GM13976 (cell line): Measurements from ENCODE around the gene JARID2.

ENCODE experiments used
- DNase-seq: peaks from one replicate; pipeline ENCODE4 v3.0.0; 2012; ENCODE audit warnings: low spot score
- CTCF ChIP-seq: IDR thresholded peaks from 2 replicates; pipeline ENCODE4 v1.5.1; 2012; ENCODE audit warnings: borderline replicate concordance, mild to moderate bottlenecking; ENCODE audit not compliant: insufficient read depth; ENCODE audit errors: extremely low read depth, missing control alignments, control extremely low read depth
- in situ Hi-C: fragments of 300-500 bp; cut with MboI; formaldehyde crosslinking; loops from one replicate; pipeline ENCODE4 v1.12.0; 2022; ENCODE audit warnings: low sequenced_read_pairs, mixed read lengths, inconsistent platforms; ENCODE audit not compliant: unreplicated experiment

JARID2 gene

GRCh38 chr6:15504040-15504495 is 258.2 kb downstream of the JARID2 start:
- no peak for DNase-seq
- TF ChIP-seq CTCF: no peak
- in situ Hi-C loops: loop anchor here (25.0 kb wide), 1 partner anchor 683 kb away; no protein-coding TSS in a partner anchor

- in situ Hi-C loops: loop anchor here (25.0 kb wide), 1 partner anchor 683 kb away; no protein-coding TSS in a partner anchor
- no peak for TF ChIP-seq CTCF
- DNase-seq: no peak
Observed at GRCh38 chr6:15504581-15505350, 258.9 kb downstream of the JARID2 start.

DNA sequence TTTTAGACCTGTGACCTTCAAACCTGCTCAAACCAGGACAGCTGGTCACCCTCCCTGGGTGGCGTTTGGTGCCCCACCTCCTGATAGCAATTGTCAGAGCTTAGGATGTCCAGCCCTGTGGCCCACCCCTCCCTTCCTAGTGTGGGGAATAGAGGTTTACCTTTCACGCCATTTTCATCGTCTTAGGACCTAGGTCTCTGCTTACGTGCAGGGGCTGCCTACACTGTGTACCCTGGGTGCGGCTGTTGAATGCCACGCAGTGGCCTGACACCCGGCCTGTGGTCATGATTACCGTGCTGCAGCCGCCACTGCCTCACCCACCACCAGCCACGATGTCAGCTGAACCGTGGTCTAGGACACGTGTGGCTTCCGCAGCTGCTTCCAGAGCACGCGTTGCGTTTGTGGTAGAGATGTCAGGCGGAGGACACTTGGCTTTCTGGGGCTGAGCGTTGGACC is 259.6 kb downstream of the JARID2 start:
- TF ChIP-seq CTCF: no peak
- no peak for DNase-seq
- in situ Hi-C loops: loop anchor here (25.0 kb wide), 1 partner anchor 682 kb away; no protein-coding TSS in a partner anchor

- no peak for TF ChIP-seq CTCF
- no peak for DNase-seq
- in situ Hi-C loops: loop anchor here (25.0 kb wide), 1 partner anchor 681 kb away; no protein-coding TSS in a partner anchor
Observed at GRCh38 chr6:15506066-15506465, 260.2 kb downstream of the JARID2 start.

DNA sequence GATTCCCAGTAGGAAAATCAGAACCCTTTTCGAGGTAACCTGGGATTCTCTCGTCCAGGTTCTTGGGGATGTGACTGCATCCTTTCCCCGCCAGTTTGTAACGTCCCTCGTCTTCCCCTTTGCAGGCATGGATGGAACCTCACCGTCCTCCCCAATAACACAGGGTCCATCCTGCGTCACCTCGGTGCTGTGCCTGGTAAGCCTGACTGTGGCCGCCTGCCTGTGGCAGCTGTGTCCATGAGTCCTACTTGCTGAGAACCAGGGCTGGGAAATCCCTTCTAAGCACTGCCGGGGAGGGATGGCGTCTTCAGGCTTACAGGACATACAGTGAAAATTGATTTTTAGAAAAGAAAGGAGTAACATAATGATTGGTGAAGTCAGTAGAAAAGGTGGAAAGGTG is 261.4 kb downstream of the JARID2 start:
- no peak for TF ChIP-seq CTCF
- in situ Hi-C loops: loop anchor here (25.0 kb wide), 1 partner anchor 680 kb away; no protein-coding TSS in a partner anchor
- no peak for DNase-seq

DNA sequence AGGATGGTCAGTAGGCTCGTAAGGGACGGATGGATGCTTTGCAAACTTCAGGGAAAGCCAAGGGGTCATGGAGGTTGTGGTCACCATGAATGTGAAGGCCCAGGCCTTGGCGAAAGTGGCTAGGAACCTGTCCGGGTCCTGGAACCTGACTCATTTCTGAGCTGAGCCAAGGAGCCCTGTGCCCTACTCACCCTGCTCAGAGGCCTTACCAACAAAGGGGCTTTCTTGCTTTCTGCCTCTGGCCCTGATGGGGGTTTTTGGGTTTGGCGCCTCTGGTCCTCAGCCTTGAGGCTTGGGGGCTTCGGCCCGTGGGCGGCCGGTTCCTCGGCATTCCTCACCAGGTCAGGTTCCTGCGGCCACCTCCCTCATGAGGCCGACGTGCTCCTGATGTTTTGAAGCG is 261.9 kb downstream of the JARID2 start:
- in situ Hi-C loops: loop anchor here (25.0 kb wide), 1 partner anchor 680 kb away; no protein-coding TSS in a partner anchor
- no peak for DNase-seq

More for the DNA sequence above, 261.9 kb downstream of the JARID2 start:
- no peak for TF ChIP-seq CTCF
